ENCODE measurements around the gene PIN1.
A peak's percentile ranks its signal among the peaks of the same experiment; 100 is the strongest.
"Not testable (repeated sequence)": the region's sequence is repeated elsewhere in the genome, so short reads cannot be mapped to it uniquely, and the experiment has no call there.

The PIN1 gene

DNA sequence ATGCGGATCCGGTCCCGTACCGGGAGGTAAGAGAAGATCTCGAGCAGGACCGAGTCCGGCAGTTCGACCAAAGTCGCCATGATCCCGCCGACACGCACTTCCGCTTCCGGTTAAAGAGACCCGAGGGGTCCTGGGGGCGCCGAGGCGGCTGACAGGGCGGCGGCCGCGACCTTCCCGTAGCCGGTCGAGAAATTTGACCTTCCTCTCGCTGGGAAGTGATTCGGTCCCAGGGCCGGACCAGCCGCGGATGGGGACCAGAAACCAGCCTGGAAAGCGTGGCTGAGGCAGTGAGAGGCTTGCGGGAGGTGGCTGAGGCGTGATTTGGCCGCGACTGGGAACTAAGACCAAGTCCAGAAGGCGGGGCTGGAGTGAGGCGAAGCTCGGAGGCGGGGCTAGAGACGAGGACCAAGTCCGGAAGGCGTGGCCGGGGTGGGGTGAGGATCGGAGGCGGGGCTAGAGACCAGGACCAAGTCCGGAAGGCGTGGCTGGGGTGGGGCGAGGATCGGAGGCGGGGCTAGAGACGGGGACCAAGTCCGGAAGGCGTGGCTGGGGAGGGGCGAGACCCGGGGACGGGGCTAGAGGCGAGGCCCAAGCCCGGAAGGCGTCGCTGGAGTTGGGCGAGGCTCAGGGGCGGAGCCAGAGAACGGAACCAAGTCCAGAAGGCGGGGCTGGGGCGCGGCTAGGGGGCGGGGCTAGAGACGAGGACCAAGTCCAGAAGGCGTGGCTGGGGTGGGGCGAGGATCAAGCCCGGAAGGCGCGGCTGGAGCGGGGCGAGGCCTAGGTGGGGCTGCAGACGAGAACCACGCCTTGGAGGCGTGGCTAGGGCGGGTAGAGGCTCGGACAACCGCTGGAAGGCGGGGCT, 16.2 kb upstream of the PIN1 start, which contains the start of gene FBXL12:
Gene FBXL12, minus strand, starts transcription at position 346 of the 862 bp plus-strand sequence. Its CDS starts 266 bp downstream, at position 80.
- DNase-seq, result peak; percentile 100

DNA sequence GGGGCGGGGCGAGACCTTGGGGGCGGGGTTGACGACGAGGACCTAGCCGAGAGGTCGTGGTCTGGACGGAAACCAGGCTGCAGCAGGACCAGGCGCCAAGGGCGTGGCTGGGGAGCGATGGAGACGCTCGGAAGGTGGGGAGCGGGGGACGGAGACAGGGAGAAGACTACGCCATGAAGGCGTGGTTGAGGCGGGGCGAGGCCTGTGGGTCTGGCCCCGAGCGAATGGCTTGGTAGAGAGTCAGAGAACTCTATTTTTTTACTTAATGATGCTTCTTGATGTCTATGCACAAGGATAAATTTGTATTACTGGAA, 15.6 kb upstream of the PIN1 start:
- no peak for DNase-seq

DNA sequence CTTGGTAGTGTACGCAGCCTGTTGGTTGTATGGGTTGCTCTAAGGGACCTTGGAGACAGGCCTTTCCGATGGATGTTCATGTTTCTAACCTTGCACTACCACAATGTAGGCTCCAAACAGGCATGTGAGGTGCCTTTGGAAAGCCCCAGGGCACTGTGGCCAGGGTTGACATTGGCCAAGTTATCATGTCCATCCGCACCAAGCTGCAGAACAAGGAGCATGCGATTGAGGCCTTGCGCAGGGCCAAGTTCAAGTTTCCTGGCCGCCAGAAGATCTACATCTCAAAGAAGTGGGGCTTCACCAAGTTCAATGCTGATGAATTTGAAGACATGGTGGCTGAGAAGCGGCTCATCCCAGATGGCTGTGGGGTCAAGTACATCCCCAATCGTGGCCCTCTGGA, 15.1 kb upstream of the PIN1 start:
- DNase-seq, result not testable (repeated sequence)

GRCh38 chr19:9823816-9824215, 11.3 kb upstream of the PIN1 start:
- no peak for DNase-seq

GRCh38 chr19:9827289-9828238, 7.6 kb upstream of the PIN1 start, which contains the start of gene UBL5:
TSS of gene UBL5 (plus strand) at chr19:9827918. CDS start at chr19:9828338, 420 bp downstream.
- peak; percentile 96 for DNase-seq

DNA sequence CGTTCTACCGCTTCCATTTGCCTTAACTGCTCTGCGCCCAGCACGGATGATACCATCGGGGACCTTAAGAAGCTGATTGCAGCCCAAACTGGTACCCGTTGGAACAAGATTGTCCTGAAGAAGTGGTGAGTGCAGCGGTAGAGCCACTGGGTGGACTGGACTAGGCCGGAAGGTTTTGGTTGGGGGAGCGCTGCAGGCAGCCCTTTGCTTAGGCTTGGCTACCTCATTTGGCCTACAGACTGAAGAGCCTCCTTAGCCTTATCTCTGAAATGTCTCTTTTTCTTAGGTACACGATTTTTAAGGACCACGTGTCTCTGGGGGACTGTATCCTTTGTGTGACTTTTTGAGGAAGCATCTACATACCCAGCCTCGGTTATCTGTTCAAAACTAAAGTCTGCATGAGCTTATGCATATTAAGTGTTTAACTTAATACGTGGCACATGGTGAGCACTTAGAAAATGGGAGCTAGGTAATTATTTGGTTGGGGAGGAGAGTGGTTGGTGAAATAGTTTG, 6.5 kb upstream of the PIN1 start:
- DNase-seq, result no peak

- no peak for DNase-seq
These were observed 802 bp upstream of the PIN1 start for GRCh38 chr19:9834307-9834725.

GRCh38 chr19:9835507-9835949, 410 bp downstream of the PIN1 start:
- no peak for DNase-seq

GRCh38 chr19:9836021-9836420, 903 bp downstream of the PIN1 start:
- DNase-seq, result no peak

DNA sequence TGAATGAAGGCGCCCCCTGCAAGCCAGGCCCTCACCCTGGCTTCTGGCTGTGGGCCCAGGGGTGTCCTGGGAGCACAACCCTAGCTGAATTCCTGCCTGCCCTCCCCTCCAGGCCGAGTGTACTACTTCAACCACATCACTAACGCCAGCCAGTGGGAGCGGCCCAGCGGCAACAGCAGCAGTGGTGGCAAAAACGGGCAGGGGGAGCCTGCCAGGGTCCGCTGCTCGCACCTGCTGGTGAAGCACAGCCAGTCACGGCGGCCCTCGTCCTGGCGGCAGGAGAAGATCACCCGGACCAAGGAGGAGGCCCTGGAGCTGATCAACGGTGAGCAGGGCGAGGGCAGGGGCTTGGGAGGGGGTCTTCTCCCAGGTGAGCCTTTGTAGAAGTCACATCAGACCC, 3.2 kb downstream of the PIN1 start:
- DNase-seq, result no peak

DNA sequence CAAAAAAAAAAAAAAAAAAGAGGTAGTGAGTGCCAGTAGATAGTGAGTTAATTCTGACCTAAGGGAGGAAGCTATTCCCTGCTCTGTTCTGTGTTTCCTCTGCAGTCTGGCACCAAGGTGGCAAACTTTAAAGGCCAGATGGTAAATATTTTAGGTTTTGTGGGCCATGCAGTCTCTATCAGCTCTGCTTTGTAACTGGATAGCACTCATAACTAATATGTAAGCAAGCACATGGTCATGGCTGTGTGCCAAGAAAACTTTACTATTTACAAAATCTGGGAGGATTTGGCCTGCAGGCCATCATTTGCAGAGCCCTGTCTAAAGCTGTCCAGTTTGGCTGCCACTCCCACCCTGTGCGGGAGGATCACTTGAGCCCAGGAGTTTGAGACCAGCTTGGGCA, 4.3 kb downstream of the PIN1 start:
- DNase-seq, result no peak

GRCh38 chr19:9842834-9843625, 7.9 kb downstream of the PIN1 start:
- DNase-seq, result no peak

DNA sequence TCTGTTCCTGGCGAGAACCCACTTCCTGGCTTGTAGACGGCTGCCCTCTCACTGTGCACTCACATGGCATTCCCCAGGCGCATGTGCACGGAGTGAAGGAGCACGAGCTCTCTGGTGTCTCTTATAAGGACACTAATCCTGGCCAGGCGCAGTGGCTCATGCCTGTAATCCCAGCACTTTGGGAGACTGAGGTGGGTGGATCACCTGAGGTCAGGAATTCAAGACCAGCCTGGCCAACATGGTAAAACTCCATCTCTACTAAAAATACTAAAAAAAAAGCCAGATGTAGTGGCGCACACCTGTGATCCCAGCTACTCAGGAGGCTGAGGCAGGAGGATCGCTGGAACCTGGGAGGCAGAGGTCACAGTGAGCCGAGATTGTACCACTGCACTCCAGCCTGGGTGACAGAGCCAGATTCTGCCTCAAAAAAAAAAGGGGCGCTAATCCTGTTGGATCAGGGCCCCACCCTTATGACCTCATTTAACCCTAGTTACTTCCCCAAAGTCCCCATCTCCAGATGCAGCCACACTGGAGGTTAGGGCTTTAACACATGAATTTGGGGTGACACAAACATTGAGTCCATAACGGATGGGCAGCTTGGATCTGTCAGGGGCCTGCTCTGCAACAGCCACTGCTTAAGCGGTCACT, 8.6 kb downstream of the PIN1 start:
- DNase-seq, result not testable (repeated sequence)

DNA sequence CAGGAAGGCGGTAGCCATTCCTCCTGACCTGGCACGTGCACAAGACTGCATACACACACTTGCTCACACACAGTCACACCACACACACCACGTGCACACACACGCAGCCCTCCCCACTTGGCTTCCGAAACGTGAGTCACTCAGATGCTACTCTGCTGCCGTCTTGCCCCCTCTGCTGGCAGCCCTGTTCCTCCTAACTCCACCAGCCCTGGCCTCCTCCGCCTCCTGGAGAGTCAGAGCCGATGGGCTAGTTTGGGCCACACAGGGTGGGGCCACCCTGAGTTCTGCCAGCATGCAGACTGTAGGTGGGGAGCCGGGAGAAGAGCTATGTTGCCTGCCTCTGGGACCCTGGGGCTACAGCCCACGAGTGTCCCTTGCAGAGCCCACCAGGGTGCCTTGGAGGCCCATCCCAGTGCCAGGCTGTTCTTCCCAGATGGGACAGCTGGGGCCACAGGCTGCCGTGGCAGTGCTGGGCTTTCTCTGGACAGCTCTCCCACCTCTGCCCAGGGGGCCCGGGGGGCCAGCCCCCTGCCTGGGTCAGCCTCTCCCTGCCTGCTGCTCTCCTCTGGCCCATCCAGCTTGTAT, 12.1 kb downstream of the PIN1 start:
- no peak for DNase-seq

- DNase-seq, result peak; percentile 25
These were observed 12.9 kb downstream of the PIN1 start for GRCh38 chr19:9848060-9848459.

DNA sequence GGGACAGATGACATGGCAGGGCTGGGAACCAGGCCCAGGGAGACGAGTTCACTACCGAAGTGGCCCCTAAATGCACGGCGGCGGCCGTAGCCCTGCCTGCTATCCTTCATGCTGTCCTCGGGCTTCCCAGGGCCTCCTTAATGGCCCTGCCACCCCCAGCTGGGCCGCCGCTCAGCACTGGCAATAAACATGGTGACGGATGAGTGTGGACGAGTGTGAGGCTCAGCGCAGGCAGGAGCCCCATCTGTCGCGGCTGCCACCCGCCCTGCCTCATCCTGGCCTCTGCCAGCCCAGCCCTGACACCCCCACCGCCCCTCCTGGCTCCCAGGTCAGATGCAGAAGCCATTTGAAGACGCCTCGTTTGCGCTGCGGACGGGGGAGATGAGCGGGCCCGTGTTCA, 13.6 kb downstream of the PIN1 start:
- DNase-seq, result peak; percentile 15

GRCh38 chr19:9849791-9850190, 14.7 kb downstream of the PIN1 start:
- no peak for DNase-seq

DNA sequence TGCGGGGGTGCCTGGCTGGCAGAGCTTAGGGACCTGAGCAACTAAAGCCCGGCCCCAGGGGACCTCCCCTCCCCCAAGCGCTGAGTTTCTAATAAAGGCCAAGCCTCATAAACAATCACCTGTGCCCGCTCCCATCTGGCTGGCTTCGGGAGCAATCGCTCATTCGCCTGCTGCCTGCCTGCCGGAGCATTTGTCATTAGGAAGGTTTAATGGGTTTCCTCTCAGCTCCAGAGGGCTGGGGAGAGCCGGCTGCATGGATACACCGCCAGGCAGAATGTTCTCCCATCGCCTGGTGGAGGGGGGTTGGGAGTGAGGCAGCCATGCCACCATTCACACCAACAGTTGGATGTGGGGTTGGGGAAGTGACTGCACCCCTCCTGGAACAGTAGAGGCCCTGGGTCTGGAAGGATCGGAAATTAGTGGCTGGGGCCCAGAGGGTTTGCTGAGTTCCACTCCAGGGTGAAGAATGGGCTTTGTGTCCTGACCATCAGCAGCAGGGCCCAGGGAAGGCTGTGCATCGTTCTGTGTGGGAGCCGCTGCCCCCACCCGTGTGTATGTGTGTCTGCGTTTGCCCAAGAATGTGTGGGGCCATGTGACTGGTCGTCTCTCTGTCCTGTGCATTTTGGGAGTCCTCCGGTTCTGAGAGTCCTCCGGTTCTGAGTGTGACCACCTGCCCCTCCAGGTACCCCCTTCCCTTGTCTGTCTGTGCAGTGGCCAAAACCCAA, 15.3 kb downstream of the PIN1 start:
- DNase-seq, result peak; percentile 23

GRCh38 chr19:9854282-9854846, 19.2 kb downstream of the PIN1 start:
- no peak for DNase-seq

GRCh38 chr19:9856609-9857008, 21.5 kb downstream of the PIN1 start:
- no peak for DNase-seq

Measured in retina (tissue), 1 donor.